AG09319 (cell line): ENCODE results near the gene SMS.

ENCODE experiments used
- DNase-seq: peaks from one replicate; pipeline ENCODE4 v3.0.0-alpha.2; 2010; ENCODE audit warnings: low read depth; ENCODE audit errors: extremely low read depth
- TF ChIP-seq, protein P1 (sequence below): IDR thresholded peaks from 2 replicates; pipeline ENCODE4 v1.5.1; 2011; ENCODE audit warnings: low read depth, mild to moderate bottlenecking, inconsistent platforms, low read length, moderate library complexity

Gene SMS

DNA sequence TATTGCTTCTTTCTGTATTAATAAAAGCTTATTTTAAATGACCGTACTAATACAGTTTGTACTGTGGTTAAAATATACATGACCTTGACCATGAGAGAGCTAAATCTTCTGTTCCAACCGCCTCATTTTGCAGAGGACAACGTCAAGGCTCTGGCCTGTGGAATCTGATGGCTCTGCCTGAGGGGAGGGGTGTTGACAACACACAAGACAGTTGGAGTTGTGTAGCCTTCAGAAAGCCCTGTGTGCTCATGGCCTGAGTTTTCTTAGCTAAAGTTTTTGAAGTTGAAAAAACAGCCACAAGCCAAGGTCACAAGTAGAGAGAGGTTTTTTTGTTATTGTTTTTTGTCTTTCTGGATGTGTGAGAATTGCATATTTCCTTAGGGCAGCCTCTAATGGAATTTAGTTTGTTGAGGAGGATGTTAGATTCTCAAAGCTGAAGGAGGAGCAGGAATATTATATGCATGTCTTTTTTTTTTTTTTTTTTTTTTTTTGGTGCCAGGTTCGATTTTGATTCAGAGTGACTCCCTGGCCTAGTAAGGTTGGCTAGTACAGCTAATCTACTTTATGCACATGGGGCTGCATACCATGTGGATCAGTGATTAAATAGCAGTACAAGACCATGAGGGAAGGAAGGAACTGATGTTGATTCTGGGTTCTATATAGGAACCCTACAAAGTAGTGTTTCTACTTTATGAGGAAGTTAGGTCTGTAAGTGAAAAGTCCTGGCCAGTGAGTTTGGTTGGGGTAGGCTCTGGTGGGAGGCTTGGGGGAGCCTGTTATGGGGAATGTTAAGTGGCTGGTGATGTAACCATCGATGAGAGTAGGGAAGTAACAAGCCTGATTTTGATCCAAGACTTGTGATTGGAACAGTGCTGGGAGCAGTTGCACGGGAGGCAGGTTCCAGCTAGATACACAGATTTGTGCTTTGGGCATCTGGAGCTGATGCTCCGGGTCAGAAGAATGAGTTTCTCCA, 20.3 kb downstream of the SMS start:
- DNase-seq, result no peak
- TF ChIP-seq, protein P1, sequence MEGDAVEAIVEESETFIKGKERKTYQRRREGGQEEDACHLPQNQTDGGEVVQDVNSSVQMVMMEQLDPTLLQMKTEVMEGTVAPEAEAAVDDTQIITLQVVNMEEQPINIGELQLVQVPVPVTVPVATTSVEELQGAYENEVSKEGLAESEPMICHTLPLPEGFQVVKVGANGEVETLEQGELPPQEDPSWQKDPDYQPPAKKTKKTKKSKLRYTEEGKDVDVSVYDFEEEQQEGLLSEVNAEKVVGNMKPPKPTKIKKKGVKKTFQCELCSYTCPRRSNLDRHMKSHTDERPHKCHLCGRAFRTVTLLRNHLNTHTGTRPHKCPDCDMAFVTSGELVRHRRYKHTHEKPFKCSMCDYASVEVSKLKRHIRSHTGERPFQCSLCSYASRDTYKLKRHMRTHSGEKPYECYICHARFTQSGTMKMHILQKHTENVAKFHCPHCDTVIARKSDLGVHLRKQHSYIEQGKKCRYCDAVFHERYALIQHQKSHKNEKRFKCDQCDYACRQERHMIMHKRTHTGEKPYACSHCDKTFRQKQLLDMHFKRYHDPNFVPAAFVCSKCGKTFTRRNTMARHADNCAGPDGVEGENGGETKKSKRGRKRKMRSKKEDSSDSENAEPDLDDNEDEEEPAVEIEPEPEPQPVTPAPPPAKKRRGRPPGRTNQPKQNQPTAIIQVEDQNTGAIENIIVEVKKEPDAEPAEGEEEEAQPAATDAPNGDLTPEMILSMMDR, result no peak

DNA sequence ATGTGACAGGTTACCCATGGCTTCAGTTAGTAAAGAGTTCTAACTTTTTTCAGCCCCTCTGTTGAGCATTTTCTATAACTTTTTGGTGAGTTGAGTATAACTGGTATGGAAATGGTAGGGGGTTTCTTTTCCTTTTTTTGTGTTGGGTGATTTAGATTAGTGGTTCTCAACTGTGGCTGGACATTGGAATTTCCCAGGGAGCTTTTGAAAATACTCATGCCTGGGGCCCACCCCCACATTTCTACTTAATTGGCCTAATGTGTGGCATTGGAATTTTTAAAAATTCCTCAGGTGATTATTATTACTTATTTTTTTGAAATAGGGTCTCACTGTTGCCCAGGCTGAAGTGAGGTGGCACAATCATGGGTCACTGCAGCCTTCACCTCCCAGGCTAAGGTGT, 21.9 kb downstream of the SMS start:
- DNase-seq, result no peak
- TF ChIP-seq, protein P1, result no peak

DNA sequence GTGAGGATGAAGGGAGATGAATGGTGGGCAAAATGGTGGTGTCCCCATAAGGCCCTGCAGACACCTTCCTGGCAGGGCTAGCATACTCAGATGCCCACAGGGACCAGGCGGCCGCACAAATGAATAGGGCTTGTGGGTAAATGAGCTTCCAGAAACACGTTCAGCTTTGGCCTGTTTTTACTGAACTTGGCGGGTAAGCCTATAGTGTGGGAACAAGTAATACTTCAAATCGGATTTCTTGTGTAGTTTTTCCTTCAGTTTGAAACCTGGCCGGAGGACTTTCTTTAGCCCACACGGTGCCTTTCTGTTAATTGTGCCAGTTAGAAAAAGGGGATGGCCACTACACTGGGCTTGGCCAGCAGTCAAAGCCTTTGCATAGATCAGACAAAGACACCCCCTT, 22.8 kb downstream of the SMS start:
- TF ChIP-seq, protein P1, result no peak
- DNase-seq, result no peak

DNA sequence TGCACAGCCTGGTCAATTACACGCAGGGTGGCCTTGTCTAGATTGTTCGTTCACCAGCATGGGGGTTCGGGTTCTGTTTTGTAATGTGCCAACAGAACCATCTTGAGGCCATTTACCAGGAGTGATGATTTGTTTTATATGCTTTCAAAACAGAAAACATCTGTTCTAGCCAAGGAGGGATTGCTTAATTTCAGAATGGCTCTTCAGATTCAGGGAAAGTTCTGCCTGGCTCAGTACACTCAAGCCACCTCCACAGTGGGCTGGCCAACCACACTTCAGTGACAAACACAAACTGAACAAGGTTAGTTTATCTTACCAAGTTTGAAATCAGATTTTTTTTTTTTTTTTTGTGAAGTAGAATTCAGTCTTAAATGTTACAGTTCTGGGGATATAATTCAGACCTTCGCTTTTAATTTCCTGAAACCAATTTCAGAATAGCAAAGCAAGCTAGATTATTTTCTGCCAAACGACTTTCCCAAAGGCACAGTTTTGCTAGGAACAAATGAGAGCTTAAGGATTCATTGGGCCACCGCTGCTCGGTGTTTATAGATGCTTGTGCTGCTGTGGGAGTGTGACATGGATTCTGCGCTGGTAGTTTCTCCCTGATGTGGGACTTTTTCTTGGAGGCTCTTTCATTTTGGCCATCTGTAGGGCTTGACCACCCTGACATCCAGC, 23.4 kb downstream of the SMS start:
- DNase-seq, result peak; percentile 37

DNA sequence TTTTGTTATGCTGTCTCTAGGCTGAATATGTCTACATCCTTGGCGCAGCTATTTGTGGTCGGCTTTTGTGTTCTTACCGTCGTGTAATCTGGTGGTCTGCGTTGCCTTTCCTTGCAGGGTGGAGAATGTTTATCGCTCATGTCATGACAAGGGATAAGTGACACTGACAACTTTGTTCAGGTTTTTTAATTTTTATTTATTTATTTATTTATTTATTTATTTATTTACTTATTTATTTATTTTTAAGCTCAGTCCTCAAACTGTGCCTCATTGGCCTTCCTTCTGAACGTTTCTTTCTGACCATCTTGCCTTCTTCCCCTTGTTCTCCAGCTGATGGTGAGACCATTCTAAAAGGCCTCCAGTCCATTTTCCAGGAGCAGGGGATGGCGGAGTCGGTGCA, 26.4 kb downstream of the SMS start:
- DNase-seq, result no peak
- TF ChIP-seq, protein P1, result no peak

More for the DNA sequence above, 23.4 kb downstream of the SMS start:
- TF ChIP-seq, protein P1, result no peak

DNA sequence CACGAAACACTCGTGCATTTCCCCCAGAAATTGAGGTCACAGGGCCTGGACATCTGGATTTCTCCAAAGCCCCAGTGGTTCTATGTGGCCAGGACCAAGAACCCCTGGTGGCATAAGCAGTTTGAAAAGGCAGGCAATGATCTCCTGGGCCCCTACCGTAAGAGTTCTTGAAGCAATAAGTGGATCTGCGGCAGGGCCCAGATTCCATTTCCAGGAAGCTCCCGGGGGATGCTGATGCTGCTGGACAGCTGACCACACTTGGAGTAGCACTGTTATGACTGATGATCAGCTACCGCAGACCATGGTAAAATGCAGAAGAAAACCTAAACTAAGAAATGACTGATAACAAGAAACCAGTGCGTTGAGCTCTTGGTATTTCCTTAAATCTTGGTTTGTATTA, 27.8 kb downstream of the SMS start:
- TF ChIP-seq, protein P1, result no peak
- no peak for DNase-seq

DNA sequence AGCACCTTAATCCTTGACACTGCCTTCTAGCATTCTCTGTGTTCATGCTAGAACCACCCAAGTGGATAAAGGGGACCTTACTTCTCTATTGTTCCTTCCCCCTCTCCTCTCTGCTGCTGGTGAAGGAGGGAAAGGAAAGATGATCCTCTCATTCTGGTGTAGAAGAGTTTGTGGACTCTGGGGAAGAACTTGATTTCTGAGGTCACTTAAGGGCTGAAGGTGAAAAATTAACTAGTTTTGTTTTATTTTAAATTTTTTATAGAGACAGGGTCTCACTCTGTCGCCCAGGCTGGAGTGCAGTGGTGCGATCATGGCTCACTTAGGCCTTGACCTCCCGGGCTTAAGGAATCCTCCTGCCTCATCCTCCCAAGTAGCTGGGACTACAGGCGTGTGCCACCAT, 29.8 kb downstream of the SMS start:
- no peak for DNase-seq
- TF ChIP-seq, protein P1, result no peak
